GM19397 (cell line): ENCODE data around the gene CERS6.

Source experiments
- ATAC-seq: cut with Tn5 transposase; IDR thresholded peaks from one replicate; pipeline ENCODE4 v1.9.1; 2021; ENCODE audit warnings: mild to moderate bottlenecking, moderate library complexity; ENCODE audit not compliant: unreplicated experiment

Gene CERS6

DNA sequence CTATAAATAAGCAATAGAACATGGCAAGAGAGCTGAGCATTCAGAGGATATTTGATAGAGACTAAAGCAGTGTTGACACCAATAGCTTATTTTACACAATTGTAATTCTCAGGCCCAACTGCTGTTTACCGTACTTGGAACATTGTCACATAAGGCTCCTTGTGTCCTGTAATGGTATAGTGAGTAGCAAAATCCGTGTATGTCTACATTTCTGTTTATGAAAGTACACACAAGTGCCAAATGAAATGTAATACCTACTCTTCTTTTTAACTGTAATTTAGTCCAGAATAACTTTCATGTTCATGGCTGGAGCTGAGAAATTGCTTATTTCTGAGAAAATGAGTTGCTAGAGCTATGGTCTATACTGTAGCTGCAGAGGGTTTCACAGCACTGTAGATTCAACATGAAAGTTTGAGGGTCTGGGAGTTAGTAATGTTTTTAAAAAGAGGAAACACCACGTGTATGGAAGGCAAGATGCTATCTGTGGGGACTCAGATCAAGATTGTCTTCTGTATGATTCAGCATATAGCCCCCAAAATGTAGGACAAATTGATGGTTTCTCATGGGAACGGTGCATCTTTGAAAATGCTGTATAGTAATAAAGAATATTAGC lies 236.2 kb downstream of the CERS6 start:
- ATAC-seq: no peak

GRCh38 chr2:168694173-168694572 lies 238.1 kb downstream of the CERS6 start:
- no peak for ATAC-seq

DNA sequence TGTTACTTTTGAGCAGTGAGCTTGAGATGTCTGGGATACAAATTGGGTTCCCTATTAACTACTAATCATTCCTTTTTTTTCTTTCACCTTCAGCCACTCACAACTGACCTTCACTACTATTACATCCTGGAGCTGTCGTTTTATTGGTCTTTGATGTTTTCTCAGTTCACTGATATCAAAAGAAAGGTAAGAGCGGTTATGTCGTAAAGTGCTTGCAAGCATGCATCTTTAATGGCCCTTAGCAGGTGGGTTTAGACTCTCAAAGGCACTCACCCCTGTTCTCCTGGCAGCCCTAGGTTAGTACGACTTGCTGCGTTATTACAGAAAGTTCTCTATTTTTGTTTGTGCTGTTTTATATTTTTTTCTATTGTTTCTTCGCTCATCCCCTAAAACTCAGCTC lies 238.8 kb downstream of the CERS6 start:
- ATAC-seq: no peak

GRCh38 chr2:168697668-168698121 lies 241.6 kb downstream of the CERS6 start:
- ATAC-seq: no peak

DNA sequence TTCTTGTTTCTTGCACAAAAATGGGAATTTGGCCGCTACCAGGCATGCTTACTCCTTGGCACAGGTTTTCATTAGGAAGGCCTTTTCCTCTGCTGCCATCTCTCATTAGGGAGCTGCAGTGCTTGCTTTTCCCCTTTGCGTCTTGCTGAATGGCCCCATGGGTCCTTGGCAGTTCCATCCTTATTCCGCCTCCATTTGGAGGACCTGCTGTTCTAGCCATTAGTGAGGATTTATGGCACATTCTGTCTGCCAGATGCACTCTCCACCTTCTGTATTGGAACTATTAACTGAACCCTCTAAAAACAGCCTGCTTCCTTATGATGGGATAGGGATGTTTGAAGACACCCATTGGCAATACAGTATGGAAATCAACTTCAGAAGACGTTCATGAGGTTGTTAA lies 242.9 kb downstream of the CERS6 start:
- no peak for ATAC-seq

- no peak for ATAC-seq
These were observed 243.9 kb downstream of the CERS6 start for GRCh38 chr2:168699844-168700417.

GRCh38 chr2:168700615-168701245 lies 244.7 kb downstream of the CERS6 start:
- ATAC-seq: no peak

DNA sequence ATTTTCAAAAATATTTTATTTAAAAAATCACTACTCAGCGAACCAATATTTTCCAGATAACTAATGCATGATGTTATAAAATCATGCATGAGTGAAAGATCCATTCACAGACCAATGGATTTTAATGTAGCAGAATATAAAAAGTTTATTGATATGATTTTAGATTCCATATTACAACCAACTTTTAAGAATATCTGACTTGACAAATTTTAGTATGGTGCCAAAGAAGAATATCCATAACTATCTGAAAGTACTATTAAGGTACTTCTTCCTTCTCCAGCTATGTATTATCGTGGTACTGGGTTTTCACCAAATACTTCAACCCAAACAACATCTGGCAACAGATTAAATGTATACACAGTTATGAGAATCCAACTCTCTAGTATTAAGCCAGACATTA lies 246.5 kb downstream of the CERS6 start:
- no peak for ATAC-seq

GRCh38 chr2:168703926-168704325 lies 247.9 kb downstream of the CERS6 start:
- ATAC-seq: no peak

- no peak for ATAC-seq
These were observed 249.7 kb downstream of the CERS6 start for GRCh38 chr2:168705534-168706470.

GRCh38 chr2:168706806-168707205 lies 250.7 kb downstream of the CERS6 start:
- ATAC-seq: no peak

GRCh38 chr2:168708080-168708479 lies 252.0 kb downstream of the CERS6 start:
- ATAC-seq: no peak

DNA sequence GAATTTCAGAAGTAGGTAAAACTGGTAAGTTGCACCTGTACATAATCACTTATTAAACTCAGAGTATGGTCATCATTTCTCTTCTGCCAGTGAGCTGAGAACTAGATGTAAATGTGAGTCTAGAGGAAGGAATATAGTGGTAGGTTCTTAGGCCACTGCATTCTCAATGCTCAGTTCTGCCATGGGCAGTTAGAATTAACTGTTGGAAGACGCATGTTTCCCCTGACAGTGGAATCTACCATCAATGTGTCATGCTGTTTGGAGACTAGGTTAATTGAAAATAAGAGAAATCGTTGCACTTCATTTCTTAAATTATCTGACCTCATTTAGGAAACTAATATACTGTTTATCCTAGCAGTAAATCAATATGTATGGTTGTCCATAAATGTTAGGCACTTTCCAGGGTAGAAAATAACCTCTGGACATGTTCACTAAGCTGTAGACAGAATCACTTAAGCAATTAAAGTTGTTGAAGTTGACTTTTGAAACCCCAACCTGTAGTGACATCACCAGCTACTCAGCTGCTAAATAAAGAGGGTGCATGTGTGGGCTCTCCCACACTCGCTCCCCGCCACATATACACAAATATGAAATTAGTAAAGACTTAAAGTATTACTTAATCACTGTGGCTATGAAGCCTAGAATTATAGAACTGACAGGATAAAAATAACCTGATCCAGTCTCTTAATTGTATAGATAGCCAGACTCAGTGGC lies 254.8 kb downstream of the CERS6 start:
- no peak for ATAC-seq

GRCh38 chr2:168712053-168712452 lies 256.0 kb downstream of the CERS6 start:
- ATAC-seq: peak; percentile 93

GRCh38 chr2:168713325-168713724 lies 257.3 kb downstream of the CERS6 start:
- ATAC-seq: no peak

GRCh38 chr2:168715849-168716248 lies 259.8 kb downstream of the CERS6 start:
- ATAC-seq: no peak

DNA sequence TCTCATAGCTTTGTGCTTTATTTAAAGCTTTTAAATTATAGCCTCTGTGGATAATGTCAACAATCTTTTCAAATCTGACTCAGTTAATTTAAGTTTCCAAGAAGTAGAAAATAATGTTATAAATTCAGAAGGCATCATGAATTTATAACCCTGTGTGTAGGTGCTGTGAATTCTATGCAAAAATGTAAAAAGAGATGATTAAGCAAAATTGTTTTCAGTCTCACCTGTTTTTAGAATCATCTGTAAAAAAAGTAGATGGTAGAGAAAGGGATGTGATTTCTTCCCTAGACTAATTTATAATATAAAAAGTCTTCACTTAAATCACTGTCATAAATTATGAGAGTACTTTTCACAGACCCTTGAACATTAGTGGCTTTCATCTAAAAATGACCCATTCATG lies 260.8 kb downstream of the CERS6 start:
- no peak for ATAC-seq

GRCh38 chr2:168717790-168718502 lies 261.9 kb downstream of the CERS6 start:
- ATAC-seq: no peak

- ATAC-seq: no peak
These were observed 262.6 kb downstream of the CERS6 start for GRCh38 chr2:168718622-168719021.

GRCh38 chr2:168719446-168719845 lies 263.4 kb downstream of the CERS6 start:
- no peak for ATAC-seq
